Keratinocyte (primary cell): ENCODE results near the gene DAP3. TPM values are rescaled to one million over a fixed set of nuclear protein-coding genes. Genes with fewer than 3 reads are reported as not detected.
A peak's percentile ranks its signal among the peaks of the same experiment; 100 is the strongest.
"Not testable (repeated sequence)": the region's sequence is repeated elsewhere in the genome, so short reads cannot be mapped to it uniquely, and the experiment has no call there.

Source experiments
- DNase-seq: peaks from one replicate; pipeline ENCODE4 v3.0.0-alpha.2; 2011; ENCODE audit warnings: low read depth, missing footprints, low spot score
- FAIRE-seq: peaks from 2 replicates; lab custom pipeline; 2011; peaks lifted over from hg19 to GRCh38; lab: Jason Lieb, UNC
- H2AFZ ChIP-seq: 2 replicates; pipeline ENCODE4 v1.6.0; 2012; ENCODE audit warnings: low read length, control low read depth, inconsistent platforms; ENCODE audit not compliant: control insufficient read depth
- H3K27ac ChIP-seq: 2 replicates; pipeline ENCODE4 v1.5.1; 2011; ENCODE audit warnings: low read length; ENCODE audit not compliant: control insufficient read depth, insufficient read depth
- H3K27me3 ChIP-seq: 3 replicates; pipeline ENCODE4 v1.6.0; 2011; ENCODE audit warnings: low read length; ENCODE audit not compliant: control insufficient read depth, insufficient read depth; ENCODE audit errors: extremely low read depth
- H3K36me3 ChIP-seq, 2 experiments: 2 replicates in 1 of 2; 3 replicates in 1 of 2; pipeline ENCODE4 v1.5.1; 2011; ENCODE audit warnings: low read length in 2 of 2, mild to moderate bottlenecking in 1 of 2; ENCODE audit not compliant: control insufficient read depth in 2 of 2, insufficient read depth in 2 of 2; ENCODE audit errors: extremely low read depth in 1 of 2
- H3K4me1 ChIP-seq: 3 replicates; pipeline ENCODE4 v1.5.1; 2011; ENCODE audit warnings: low read length; ENCODE audit not compliant: control insufficient read depth, insufficient read depth; ENCODE audit errors: extremely low read depth
- H3K4me2 ChIP-seq: 3 replicates; pipeline ENCODE4 v1.6.0; 2011; ENCODE audit warnings: low read depth, low read length; ENCODE audit not compliant: control insufficient read depth, insufficient read depth; ENCODE audit errors: extremely low read depth
- H3K4me3 ChIP-seq, 3 experiments: fragments of 200-600 bp in 1 of 3; sonication (generic) in 1 of 3; 2 replicates in 2 of 3; 3 replicates in 1 of 3; pipeline ENCODE4 v1.5.1; 2011 to 2016; ENCODE audit warnings: low read length in 3 of 3, mild to moderate bottlenecking in 3 of 3, control low read depth in 2 of 3, inconsistent platforms in 1 of 3, low read depth in 1 of 3, mixed read lengths in 1 of 3, mixed run types in 1 of 3, moderate library complexity in 1 of 3; ENCODE audit not compliant: control insufficient read depth in 2 of 3, insufficient read depth in 2 of 3; ENCODE audit errors: extremely low read depth in 1 of 3
- H3K79me2 ChIP-seq: 2 replicates; pipeline ENCODE4 v1.6.0; 2012; ENCODE audit warnings: low read length; ENCODE audit not compliant: control insufficient read depth, insufficient read depth
- H3K9ac ChIP-seq: 3 replicates; pipeline ENCODE4 v1.6.0; 2011; ENCODE audit warnings: low read length; ENCODE audit not compliant: control insufficient read depth, insufficient read depth; ENCODE audit errors: extremely low read depth
- H3K9me1 ChIP-seq: 3 replicates; pipeline ENCODE4 v1.6.0; 2011; ENCODE audit warnings: low read length; ENCODE audit not compliant: control insufficient read depth, insufficient read depth; ENCODE audit errors: extremely low read depth
- H3K9me3 ChIP-seq: 2 replicates; pipeline ENCODE4 v1.5.1; 2012; ENCODE audit warnings: low read depth, low read length; ENCODE audit not compliant: control insufficient read depth
- H4K20me1 ChIP-seq: 3 replicates; pipeline ENCODE4 v1.6.0; 2011; ENCODE audit warnings: low read length; ENCODE audit not compliant: control insufficient read depth, insufficient read depth; ENCODE audit errors: extremely low read depth
- CTCF ChIP-seq, 3 experiments: IDR thresholded peaks in 1 of 3; conservative IDR thresholded peaks in 1 of 3; optimal IDR thresholded peaks in 1 of 3; 2 replicates in 2 of 3; 3 replicates in 1 of 3; pipeline versions ENCODE3 to v1.5.1; 2011; ENCODE audit warnings: low read length in 3 of 3, mild to moderate bottlenecking in 3 of 3, moderate library complexity in 2 of 3, control low read depth in 1 of 3, inconsistent platforms in 1 of 3; ENCODE audit not compliant: insufficient read depth in 2 of 3; ENCODE audit errors: extremely low read depth in 1 of 3
- EZH2 ChIP-seq: IDR thresholded peaks from one replicate; pipeline ENCODE4 v1.6.1; 2012; ENCODE audit warnings: inconsistent platforms, mild to moderate bottlenecking, low read length, moderate library complexity
- dilution Hi-C: fragments of 300-500 bp; cut with MboI; formaldehyde crosslinking; loops from one replicate; pipeline ENCODE4 v1.7.0; 2020; ENCODE audit warnings: low sequenced_read_pairs; ENCODE audit not compliant: extremely low pct_ligation_motif_present
- polyA plus RNA-seq, 5 experiments: library from polyadenylated mRNA; depleted of rRNA in 3 of 5; stranded (reverse) in 3 of 5; stranded (forward) in 1 of 5; unstranded in 1 of 5; fragments of >200 nt; gene quantifications; 1 replicate in 1 of 5; 2 replicates in 3 of 5; 3 replicates in 1 of 5; pipeline versions ENCODE4 v1.2.1 to v1.2.3, GENCODE V29; 2011 to 2012; ENCODE audit warnings: missing spikeins in 2 of 5, low read depth in 1 of 5, low replicate concordance in 1 of 5

DAP3 gene
- polyA plus RNA-seq, 1 donor (not counting 4 experiments of a cell fraction or from before 2014, with no cell fraction given): 203 TPM

GRCh38 chr1:155760751-155761475, 72.0 kb downstream of the DAP3 start:
- H4K20me1 ChIP-seq: no peaks in the 10 kb centered on the region
- peak overlapping the region in 2 of 3 experiments; percentile 38 to 40 for H3K4me3 ChIP-seq
- no peak for TF ChIP-seq CTCF (optimal IDR thresholded peaks at IDR 0.05 in 1 of 3, IDR thresholded peaks at IDR 0.05 in 1 of 3, conservative IDR thresholded peaks at IDR 0.05 in 1 of 3; ENCODE audit: extremely low read depth in 1 of 3, insufficient read depth in 2 of 3, low read length in 3 of 3)
- TF ChIP-seq EZH2: no peak
- no peaks in the 10 kb centered on the region for H3K27me3 ChIP-seq
- H3K27ac ChIP-seq: peak overlapping the region; percentile 96
- DNase-seq: no peak
- peak overlapping the region; percentile 69 for H3K9ac ChIP-seq
- H2AFZ ChIP-seq: no peak overlapping the region
- no peaks in the 10 kb centered on the region for H3K9me3 ChIP-seq
- no peaks in the 10 kb centered on the region for H3K79me2 ChIP-seq
- peaks cover 12 to 23% of the 10 kb centered on the region in 2 experiments for H3K36me3 ChIP-seq
- FAIRE-seq: no peak
- dilution Hi-C loops: no loop called here
- H3K4me1 ChIP-seq: peaks cover 41% of the 10 kb centered on the region
- no peaks in the 10 kb centered on the region for H3K9me1 ChIP-seq
- peak overlapping the region; percentile 83 for H3K4me2 ChIP-seq

GRCh38 chr1:155761736-155762405, 73.0 kb downstream of the DAP3 start:
- dilution Hi-C loops: no loop called here
- no peak overlapping the region for H3K9ac ChIP-seq
- H2AFZ ChIP-seq: no peak overlapping the region
- no peak overlapping the region for H3K4me3 ChIP-seq
- no peaks in the 10 kb centered on the region for H4K20me1 ChIP-seq
- TF ChIP-seq CTCF (optimal IDR thresholded peaks at IDR 0.05 in 1 of 3, IDR thresholded peaks at IDR 0.05 in 1 of 3, conservative IDR thresholded peaks at IDR 0.05 in 1 of 3; ENCODE audit: extremely low read depth in 1 of 3, insufficient read depth in 2 of 3, low read length in 3 of 3): no peak
- TF ChIP-seq EZH2: no peak
- H3K4me2 ChIP-seq: no peak overlapping the region
- no peak for DNase-seq
- FAIRE-seq: no peak
- H3K4me1 ChIP-seq: peaks cover 41% of the 10 kb centered on the region
- no peaks in the 10 kb centered on the region for H3K27me3 ChIP-seq
- H3K79me2 ChIP-seq: no peaks in the 10 kb centered on the region
- no peaks in the 10 kb centered on the region for H3K9me3 ChIP-seq
- peak overlapping the region; percentile 96 for H3K27ac ChIP-seq
- no peaks in the 10 kb centered on the region for H3K9me1 ChIP-seq
- peaks cover 10 to 23% of the 10 kb centered on the region in 2 experiments for H3K36me3 ChIP-seq

GRCh38 chr1:155763090-155763815, 74.4 kb downstream of the DAP3 start:
- H3K9ac ChIP-seq: peak overlapping the region; percentile 15
- H3K79me2 ChIP-seq, H3K9me1 ChIP-seq, dilution Hi-C loops, H2AFZ ChIP-seq, H3K9me3 ChIP-seq, H3K27me3 ChIP-seq, H4K20me1 ChIP-seq: not testable (repeated sequence)
- FAIRE-seq (peak; percentile 87), DNase-seq (peak; percentile 69)
- peaks cover 41% of the 10 kb centered on the region for H3K4me1 ChIP-seq
- H3K4me2 ChIP-seq: peak overlapping the region; percentile 41
- H3K4me3 ChIP-seq: peak overlapping the region in 1 of 3 experiments; percentile 7
- peaks cover 6 to 18% of the 10 kb centered on the region in 2 experiments for H3K36me3 ChIP-seq
- H3K27ac ChIP-seq: peak overlapping the region; percentile 70
